ENCODE measurements around the gene AP1G2.

Gene AP1G2

DNA sequence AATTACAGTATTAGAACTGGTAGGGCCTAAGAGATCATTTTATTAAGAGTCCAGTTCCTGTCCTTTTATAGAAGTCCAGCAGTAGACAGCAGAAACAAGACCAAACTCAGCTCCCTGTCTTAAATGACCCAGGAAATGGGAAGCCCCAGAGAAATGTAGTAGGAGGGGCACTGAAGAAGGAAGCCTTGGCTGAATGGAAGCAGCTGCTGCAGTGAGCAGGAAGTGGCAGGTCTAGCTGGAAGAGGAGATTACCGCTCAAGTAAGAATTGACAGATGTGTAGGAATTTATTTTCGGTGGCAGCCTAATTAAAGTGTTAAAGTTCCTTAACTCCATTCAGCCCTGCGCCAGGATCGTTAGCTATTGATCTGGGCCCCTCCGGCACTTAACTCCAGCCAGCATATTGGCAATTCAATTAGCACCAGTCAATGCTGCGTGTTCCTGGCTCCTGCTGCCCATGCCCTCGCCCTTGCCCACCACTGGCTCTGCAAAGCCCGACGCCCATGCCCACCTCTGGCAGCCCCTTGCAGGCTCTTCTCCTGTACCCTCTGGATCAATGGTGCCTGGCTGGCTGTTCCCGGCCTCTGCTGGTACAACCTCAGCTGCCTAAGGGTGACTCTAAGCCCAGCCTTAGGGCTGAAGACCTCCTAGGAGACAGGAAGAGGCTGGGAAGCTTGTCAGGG is 37.1 kb downstream of the AP1G2 start:
- no peak overlapping the region for H3K27ac Mint-ChIP-seq
- H3K27me3 Mint-ChIP-seq: no peaks in the 10 kb centered on the region

DNA sequence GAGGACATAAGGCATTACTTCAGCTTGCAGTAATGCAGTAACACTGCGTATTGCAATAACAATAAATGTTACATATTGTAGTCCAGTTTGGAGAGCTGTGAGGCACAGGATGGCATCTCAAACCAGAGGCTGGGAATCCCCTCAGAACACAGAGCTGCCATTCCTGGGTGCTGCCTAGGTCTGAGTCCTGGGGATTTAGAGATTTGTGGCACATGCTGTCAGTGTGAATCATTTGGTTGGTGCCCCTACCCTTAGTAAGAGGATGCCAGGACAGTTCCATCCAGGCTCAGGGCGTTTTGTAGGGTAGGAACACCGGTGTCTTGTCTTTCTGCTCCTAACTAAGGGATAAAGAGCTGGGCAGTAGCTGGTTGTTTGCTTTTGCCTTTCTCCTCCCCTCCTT is 38.6 kb downstream of the AP1G2 start:
- Mint-ChIP-seq H3K4me1 (peaks cover 14% of the 10 kb centered on the region), H3K27me3 (no peaks in the 10 kb centered on the region), H3K9me3 (no peaks in the 10 kb centered on the region), H3K4me3 (no peak overlapping the region), H3K36me3 (no peaks in the 10 kb centered on the region), H3K27ac (no peak overlapping the region)

More for the DNA sequence above, 37.1 kb downstream of the AP1G2 start:
- H3K4me1 Mint-ChIP-seq: peaks cover 14% of the 10 kb centered on the region
- H3K9me3 Mint-ChIP-seq: no peaks in the 10 kb centered on the region
- H3K36me3 Mint-ChIP-seq: no peaks in the 10 kb centered on the region
- H3K4me3 Mint-ChIP-seq: no peak overlapping the region

DNA sequence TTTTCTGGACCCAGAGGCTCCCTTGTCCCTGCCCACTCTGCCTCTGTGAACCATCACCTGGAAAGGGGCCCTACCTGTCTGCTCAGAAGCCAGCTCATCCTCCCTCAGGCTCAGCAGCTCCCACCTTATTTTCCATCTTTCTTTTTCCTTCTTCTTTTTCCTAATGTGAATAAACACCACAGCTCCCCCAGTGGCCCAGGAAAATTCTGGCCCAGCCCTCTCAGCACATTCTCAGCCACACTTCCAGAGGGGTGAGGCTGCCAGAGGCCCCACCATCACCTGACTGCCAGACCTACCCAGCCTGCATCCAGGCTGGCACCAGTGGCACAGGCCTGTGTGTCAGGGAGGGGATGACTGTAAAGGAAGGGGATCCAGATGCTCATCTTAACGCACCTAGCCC is 39.0 kb downstream of the AP1G2 start:
- Mint-ChIP-seq H3K27me3 (no peaks in the 10 kb centered on the region), H3K9me3 (no peaks in the 10 kb centered on the region), H3K4me3 (no peak overlapping the region), H3K4me1 (peaks cover 14% of the 10 kb centered on the region), H3K27ac (no peak overlapping the region), H3K36me3 (no peaks in the 10 kb centered on the region)

DNA sequence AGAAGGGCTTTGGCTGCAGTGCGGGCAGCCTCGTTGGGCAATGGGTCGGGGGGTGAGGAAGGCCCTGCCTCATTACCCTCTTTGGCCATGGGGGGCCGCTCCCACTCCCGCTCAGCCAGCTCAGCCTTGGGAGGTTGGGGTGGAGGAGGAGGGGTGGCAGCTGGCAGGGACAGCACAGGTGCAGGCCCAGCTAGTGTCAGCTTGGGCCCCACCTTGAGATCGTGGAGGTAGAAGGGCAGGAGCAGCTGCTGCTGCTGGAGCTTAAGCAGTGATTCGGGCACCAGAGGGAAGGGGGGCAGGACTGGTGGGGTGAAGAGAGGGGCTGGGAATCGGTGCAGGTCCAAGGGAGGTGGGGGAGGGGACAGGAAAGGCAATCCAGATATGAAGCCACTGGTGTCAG is 42.0 kb downstream of the AP1G2 start:
- no peak overlapping the region for H3K4me3 Mint-ChIP-seq
- no peaks in the 10 kb centered on the region for H3K9me3 Mint-ChIP-seq
- no peak overlapping the region for H3K27ac Mint-ChIP-seq

DNA sequence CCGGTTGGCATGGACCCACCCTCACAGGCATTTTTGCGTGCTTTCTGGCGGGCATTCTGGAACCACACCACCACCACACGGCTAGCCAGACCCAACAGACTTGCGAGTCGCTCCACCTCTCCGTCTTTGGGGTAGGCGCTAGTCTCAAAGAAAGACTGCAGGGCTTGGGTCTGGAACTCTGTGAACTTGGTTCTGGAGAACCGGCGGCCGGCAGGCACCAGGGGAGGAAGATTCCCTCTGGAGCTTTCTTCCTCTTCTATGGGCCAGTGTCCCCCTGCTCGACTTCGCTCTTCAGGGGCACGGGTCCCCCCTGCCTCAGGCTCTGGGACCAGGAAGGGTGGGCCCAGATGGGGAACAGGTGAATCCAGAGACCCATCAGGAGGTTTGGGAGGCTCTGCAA is 42.6 kb downstream of the AP1G2 start:
- H3K27me3 Mint-ChIP-seq: no peaks in the 10 kb centered on the region
- H3K4me3 Mint-ChIP-seq: no peak overlapping the region
- H3K36me3 Mint-ChIP-seq: no peaks in the 10 kb centered on the region
- no peaks in the 10 kb centered on the region for H3K9me3 Mint-ChIP-seq
- peaks cover under 1% of the 10 kb centered on the region for H3K4me1 Mint-ChIP-seq
- H3K27ac Mint-ChIP-seq: no peak overlapping the region

More for the DNA sequence above, 42.0 kb downstream of the AP1G2 start:
- Mint-ChIP-seq H3K36me3 (no peaks in the 10 kb centered on the region), H3K27me3 (no peaks in the 10 kb centered on the region), H3K4me1 (peaks cover 7% of the 10 kb centered on the region)

DNA sequence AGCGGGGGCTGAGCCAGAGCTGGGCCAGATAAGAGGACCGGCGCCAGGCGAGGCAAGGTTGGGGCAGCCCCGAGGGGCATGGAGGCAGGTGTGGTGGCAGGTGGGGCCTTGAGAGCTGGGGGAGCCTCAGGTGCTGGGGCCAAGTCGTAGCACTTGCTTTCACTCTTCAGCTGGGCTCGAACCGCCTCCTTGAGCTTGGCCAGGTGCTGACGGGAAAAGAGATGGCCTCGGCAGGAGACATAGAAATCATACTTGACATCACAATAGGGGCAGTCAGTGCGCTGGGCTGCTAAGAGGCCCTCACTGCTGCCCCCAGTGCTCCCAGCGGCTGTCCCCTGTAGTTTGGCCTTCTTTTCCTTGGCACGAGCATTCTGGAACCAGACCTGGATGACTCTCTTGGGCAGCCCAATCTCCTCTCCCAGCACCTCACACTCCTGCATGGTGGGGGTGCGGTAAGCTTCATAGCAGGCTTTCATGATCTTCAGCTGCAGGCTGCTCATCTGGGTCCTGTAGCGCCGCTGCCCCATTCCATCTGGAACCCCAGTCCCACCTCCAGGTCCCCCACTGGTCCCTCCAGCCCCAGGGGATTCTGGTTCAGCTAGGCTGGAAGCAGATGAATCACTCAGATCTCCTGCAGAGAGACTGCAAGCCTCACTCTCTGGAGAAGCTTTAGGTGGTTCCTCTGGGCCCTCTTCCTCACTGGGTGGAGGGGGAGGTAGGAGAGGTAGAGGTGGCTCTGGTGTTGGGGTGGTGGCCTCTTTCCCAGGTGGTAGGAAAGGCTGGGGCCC is 44.2 kb downstream of the AP1G2 start:
- H3K27ac Mint-ChIP-seq: no peak overlapping the region
- no peaks in the 10 kb centered on the region for H3K27me3 Mint-ChIP-seq
- no peaks in the 10 kb centered on the region for H3K36me3 Mint-ChIP-seq
- H3K4me3 Mint-ChIP-seq: no peak overlapping the region
- no peaks in the 10 kb centered on the region for H3K9me3 Mint-ChIP-seq
- H3K4me1 Mint-ChIP-seq: no peaks in the 10 kb centered on the region

DNA sequence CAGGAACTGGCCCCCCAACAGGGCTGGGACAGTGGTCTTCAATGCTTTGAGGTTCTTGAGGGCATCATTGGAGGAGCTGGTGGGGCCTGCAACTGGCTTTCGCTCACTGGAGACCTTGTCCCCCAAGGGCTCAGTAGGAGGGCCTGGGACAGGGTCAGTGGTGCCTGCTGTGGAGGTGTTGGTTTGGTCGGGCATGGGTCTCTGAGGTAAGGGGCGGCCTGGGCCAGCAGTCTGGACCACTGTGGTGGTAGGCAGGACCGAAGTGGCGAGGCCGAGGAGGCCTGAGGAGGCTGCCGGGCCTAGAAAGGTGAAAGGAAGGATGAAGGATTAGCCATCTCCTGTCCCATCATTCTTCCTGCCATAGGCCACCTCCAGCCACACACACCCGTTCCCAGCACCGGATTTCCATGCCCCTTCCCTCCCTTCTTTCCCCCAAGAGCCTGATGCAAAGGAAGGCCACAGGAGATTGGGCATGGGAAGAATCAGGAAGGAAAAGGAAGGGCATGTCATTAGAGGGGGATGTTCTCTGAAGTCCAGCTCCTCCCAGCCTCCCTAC is 44.9 kb downstream of the AP1G2 start:
- Mint-ChIP-seq H3K9me3 (no peaks in the 10 kb centered on the region), H3K4me1 (no peaks in the 10 kb centered on the region), H3K27ac (no peak overlapping the region), H3K4me3 (no peak overlapping the region), H3K36me3 (no peaks in the 10 kb centered on the region), H3K27me3 (no peaks in the 10 kb centered on the region)

DNA sequence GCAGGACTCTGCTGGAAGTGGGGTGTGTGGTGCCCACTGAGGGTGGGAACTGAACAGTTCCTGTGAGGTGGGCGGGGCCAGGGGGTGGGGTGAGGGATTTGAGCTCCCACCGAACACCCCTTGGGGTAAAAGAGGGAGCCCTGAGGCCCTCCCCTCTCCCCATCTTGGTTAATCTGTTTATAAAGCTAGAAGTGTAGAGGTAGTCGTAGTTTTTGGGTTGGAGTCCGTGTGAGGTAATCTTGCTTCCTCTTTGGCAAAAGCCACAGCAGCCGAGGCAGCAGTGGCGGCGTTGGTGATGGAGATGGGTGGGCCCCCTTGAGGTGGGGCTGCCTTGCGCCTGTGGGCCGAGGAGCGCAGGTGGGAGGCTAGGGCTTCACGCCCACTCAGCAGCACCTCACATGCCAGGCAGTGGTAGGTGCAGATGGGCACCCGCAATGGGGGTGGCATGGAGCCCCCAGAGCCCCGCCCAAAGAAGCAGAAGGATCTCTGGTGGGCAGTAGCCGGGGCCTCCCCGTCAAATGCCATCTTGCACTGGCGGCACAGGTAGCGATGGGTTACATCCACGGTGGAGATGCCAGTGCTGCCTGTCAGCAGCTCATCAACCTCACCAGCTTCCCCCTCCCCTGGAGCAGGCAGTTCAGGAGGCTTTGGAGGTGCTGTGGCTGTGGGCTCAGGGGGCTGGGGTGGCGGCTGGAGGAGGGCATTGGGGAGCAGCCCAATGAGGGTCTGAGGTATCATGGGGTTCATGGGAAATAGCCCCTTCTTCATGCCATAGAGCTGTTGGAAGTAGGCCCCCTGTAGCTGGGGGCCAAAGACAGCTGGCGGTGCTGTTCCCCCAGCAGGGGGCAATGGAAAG is 45.6 kb downstream of the AP1G2 start:
- Mint-ChIP-seq H3K36me3 (no peaks in the 10 kb centered on the region), H3K9me3 (no peaks in the 10 kb centered on the region), H3K4me1 (no peaks in the 10 kb centered on the region), H3K27me3 (no peaks in the 10 kb centered on the region), H3K27ac (no peak overlapping the region), H3K4me3 (no peak overlapping the region)

DNA sequence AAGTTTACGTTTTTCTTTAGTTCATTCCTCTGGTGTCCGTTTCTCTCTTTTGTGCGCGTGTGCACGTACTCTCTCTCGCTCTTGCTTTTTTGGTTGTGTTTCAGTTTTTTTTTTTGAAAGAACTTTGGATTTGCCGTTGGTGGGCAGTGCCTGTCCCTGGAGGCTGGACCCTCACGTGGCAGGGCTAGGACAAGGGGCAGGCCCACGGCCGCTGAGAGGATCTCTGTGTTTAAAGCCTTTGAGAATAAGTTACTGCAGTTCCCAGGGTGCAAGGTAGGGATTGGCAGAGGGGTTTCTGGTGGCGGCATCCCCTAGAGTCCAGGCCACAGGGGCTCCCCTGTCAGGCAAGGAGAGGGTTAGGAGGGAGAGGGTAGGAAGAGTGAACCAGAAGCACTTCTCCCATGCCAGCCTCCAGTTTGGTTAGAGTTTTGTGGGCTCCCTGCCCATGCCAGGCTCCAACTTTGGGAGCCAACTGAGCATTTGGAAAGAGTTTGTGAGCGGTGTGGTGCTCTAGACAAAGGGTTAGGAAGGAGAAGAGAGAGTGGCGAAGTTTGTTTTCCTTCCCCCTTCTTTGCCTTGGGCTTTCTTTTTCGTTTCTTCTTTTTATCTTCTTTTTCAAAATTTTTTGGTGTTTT is 46.6 kb downstream of the AP1G2 start:
- Mint-ChIP-seq H3K9me3 (no peaks in the 10 kb centered on the region), H3K36me3 (no peaks in the 10 kb centered on the region), H3K27me3 (no peaks in the 10 kb centered on the region), H3K27ac (no peak overlapping the region), H3K4me1 (no peaks in the 10 kb centered on the region), H3K4me3 (no peak overlapping the region)

DNA sequence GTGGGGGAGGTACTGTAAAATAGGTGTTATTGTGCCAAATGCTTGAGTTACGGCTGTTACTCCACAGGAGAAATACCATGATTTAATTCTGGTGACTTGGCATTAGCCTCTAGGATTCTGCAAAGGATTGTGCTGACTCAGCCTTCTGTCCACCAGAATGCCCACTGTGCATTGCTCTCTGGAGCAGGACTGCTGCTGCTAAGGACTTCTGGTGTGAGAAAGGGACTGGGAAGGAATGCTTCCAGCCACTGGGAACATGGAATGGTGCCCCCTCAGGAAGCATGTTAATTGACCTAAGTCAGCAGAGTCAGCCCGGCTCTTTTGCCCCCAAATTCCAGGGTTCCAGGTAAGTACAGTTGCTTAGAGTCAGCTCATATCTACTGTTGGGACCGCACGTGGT is 48.9 kb downstream of the AP1G2 start:
- Mint-ChIP-seq H3K4me3 (no peak overlapping the region), H3K27ac (no peak overlapping the region), H3K9me3 (no peaks in the 10 kb centered on the region), H3K27me3 (no peaks in the 10 kb centered on the region), H3K36me3 (peaks cover under 1% of the 10 kb centered on the region), H3K4me1 (no peaks in the 10 kb centered on the region)

DNA sequence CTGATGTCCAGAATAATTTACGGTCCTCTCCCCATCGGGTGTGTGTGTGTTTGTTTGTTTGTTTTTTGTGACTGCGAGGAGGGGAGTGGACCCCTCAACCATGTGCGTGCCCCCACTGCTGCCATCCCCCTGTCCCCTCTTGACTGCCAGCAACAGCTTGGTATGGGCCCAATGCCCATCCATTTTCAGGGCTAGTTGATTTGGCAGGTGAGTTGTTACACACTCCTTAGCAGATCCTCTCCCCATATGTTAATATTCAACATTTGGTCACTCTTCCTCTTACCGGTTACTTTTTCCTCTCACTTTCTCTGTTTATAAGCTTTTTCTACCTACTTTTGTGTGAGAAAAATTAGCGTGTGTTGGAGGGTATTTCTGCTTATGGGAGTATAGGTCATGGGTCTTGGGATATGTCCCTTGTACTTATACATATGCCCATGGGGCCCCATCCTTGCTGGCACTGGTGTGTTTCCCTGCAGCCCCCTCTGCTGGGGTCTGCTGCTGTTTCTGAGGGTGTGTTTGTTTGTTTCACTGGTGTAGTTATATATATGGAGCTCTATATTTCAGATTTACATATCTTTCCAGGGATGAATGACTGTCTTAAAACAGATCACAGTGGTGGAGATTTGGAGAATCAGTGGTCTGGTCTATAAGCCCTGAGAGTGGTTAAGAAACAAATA is 49.8 kb downstream of the AP1G2 start:
- H3K27ac Mint-ChIP-seq: no peak overlapping the region
- peaks cover under 1% of the 10 kb centered on the region for H3K4me1 Mint-ChIP-seq
- H3K9me3 Mint-ChIP-seq: no peaks in the 10 kb centered on the region
- no peak overlapping the region for H3K4me3 Mint-ChIP-seq
- H3K27me3 Mint-ChIP-seq: no peaks in the 10 kb centered on the region
- peaks cover 2% of the 10 kb centered on the region for H3K36me3 Mint-ChIP-seq

DNA sequence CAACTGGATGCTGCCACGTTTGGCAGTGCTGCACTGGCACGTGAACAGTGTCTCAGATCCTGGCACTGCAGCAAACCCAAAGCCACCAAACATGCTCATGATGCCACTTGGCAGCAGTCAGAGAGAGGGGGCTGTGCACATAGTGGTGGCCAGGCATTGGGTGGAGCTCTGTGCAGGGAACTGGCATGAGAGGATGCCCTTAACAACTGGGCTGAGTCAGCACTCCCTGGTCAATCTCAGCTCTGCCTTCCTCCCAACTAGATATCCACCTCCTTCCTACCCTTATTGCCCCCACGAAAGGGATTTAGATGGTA is 53.0 kb downstream of the AP1G2 start:
- Mint-ChIP-seq H3K9me3 (no peaks in the 10 kb centered on the region), H3K27ac (no peak overlapping the region), H3K4me1 (peaks cover 15% of the 10 kb centered on the region), H3K27me3 (no peaks in the 10 kb centered on the region), H3K36me3 (peaks cover 2% of the 10 kb centered on the region), H3K4me3 (no peak overlapping the region)

DNA sequence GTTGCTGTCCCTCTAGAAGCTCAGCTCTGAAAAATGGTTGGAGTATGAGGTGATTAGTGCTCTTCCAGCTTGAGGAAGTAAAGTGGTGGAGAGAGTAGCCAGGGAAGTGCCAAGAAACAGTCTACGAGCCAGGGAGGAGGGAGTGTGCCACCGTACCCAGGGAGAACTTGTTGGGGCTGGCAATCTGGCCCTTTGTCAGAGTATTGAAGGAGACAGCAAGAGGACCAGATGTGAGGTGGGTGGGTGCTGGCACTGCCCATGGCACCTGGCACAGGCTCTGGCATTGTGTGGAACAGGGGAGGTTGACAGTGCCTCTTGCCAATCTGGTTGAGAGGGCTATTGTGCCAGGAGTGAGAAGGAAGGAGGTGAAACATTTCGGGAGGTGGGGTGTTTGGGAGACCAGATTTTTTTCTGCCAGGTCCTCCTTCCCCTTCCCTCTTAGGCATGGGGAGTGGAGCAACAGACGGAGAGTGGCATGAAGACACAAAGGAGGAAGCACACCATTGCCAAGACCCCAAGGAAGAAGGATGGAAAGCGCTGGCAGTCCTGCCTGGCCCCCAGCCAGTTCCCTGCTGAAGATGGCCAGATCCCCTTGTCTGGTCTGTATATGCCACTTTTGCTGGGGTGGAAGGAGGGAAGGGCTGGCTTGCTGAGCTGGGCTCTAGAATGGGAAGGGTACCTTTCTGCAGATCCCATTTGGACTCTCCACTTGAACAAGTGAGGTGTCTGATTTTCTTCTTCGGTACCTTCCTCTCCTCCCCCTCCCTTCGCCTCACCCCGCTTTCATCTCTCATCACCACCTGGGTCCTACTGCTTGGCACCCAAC is 53.6 kb downstream of the AP1G2 start:
- H3K27me3 Mint-ChIP-seq: no peaks in the 10 kb centered on the region
- H3K27ac Mint-ChIP-seq: no peak overlapping the region
- H3K36me3 Mint-ChIP-seq: peaks cover 2% of the 10 kb centered on the region
- no peaks in the 10 kb centered on the region for H3K9me3 Mint-ChIP-seq
- peaks cover 15% of the 10 kb centered on the region for H3K4me1 Mint-ChIP-seq
- no peak overlapping the region for H3K4me3 Mint-ChIP-seq
